Glutamatergic neuron (in vitro differentiated cells): ENCODE results near the gene SHH. TPM values are rescaled to one million over a fixed set of nuclear protein-coding genes. Genes with fewer than 3 reads are reported as not detected.

Experiments used
- DNase-seq: peaks from one replicate; pipeline ENCODE4 v3.0.0; 2022
- H3K27ac Mint-ChIP-seq: one replicate; pipeline ENCODE4 v1.8.0; 2020; ENCODE audit warnings: mild to moderate bottlenecking, mixed read lengths, inconsistent platforms; ENCODE audit not compliant: unreplicated experiment
- H3K27me3 Mint-ChIP-seq: one replicate; pipeline ENCODE4 v1.8.0; 2020; ENCODE audit warnings: mild to moderate bottlenecking, moderate library complexity, mixed read lengths, inconsistent platforms; ENCODE audit not compliant: unreplicated experiment
- H3K36me3 Mint-ChIP-seq: one replicate; pipeline ENCODE4 v1.8.0; 2020; ENCODE audit warnings: mild to moderate bottlenecking, mixed read lengths, inconsistent platforms; ENCODE audit not compliant: unreplicated experiment
- H3K4me1 Mint-ChIP-seq: one replicate; pipeline ENCODE4 v1.8.0; 2020; ENCODE audit warnings: mild to moderate bottlenecking, low read depth, mixed read lengths, inconsistent platforms; ENCODE audit not compliant: unreplicated experiment
- H3K4me3 Mint-ChIP-seq: one replicate; pipeline ENCODE4 v1.8.0; 2020; ENCODE audit warnings: mild to moderate bottlenecking, mixed read lengths, inconsistent platforms; ENCODE audit not compliant: unreplicated experiment
- H3K9me3 Mint-ChIP-seq: one replicate; pipeline ENCODE4 v1.8.0; 2020; ENCODE audit warnings: mild to moderate bottlenecking, moderate library complexity, mixed read lengths, inconsistent platforms; ENCODE audit not compliant: unreplicated experiment
- total RNA-seq: library from RNA; stranded (reverse); fragmentation: NEBNext Ultra II Directional; extraction: Animal tissue kit (Norgen Biotek cat#: 25700); gene quantifications from one replicate; pipeline ENCODE4 v1.2.1, GENCODE V29; 2021; ENCODE audit not compliant: unreplicated experiment
- TF ChIP-seq, protein P1 (sequence below): fragments of 200-600 bp; sonication (generic); IDR thresholded peaks from one replicate; pipeline ENCODE4 v1.5.0; 2021; ENCODE audit not compliant: partially characterized antibody, unreplicated experiment

The SHH gene
- total RNA-seq, 1 donor from 2014 or later: not detected

DNA sequence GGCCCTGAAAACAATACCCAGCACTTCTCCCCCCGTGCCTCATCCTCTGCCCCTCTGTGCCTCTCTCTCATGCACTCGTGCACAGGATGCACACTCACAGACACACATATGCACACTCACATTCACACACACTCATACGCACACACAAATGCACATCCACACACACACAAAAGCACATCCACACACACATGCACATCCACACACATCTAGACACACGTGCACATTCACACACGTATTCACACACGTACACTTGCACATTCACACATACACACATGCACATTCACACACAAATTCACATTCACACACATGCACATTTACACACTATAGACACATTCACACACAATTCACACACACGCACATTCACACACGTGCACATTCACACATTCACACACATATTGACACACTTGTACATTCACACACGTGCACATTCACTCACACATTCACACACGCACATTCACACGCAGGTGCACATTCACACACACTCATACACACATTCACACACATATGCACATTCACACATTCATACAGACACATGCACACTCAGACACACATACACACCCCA lies 19.2 kb downstream of the SHH start:
- no peaks in the 10 kb centered on the region for H3K4me1 Mint-ChIP-seq
- H3K4me3 Mint-ChIP-seq: no peak overlapping the region
- H3K27ac Mint-ChIP-seq: no peak overlapping the region
- TF ChIP-seq, protein P1, sequence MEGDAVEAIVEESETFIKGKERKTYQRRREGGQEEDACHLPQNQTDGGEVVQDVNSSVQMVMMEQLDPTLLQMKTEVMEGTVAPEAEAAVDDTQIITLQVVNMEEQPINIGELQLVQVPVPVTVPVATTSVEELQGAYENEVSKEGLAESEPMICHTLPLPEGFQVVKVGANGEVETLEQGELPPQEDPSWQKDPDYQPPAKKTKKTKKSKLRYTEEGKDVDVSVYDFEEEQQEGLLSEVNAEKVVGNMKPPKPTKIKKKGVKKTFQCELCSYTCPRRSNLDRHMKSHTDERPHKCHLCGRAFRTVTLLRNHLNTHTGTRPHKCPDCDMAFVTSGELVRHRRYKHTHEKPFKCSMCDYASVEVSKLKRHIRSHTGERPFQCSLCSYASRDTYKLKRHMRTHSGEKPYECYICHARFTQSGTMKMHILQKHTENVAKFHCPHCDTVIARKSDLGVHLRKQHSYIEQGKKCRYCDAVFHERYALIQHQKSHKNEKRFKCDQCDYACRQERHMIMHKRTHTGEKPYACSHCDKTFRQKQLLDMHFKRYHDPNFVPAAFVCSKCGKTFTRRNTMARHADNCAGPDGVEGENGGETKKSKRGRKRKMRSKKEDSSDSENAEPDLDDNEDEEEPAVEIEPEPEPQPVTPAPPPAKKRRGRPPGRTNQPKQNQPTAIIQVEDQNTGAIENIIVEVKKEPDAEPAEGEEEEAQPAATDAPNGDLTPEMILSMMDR: no peak
- peaks cover 7% of the 10 kb centered on the region for H3K27me3 Mint-ChIP-seq
- H3K9me3 Mint-ChIP-seq: peaks cover 2% of the 10 kb centered on the region
- no peak for DNase-seq
- H3K36me3 Mint-ChIP-seq: peaks cover 5% of the 10 kb centered on the region

DNA sequence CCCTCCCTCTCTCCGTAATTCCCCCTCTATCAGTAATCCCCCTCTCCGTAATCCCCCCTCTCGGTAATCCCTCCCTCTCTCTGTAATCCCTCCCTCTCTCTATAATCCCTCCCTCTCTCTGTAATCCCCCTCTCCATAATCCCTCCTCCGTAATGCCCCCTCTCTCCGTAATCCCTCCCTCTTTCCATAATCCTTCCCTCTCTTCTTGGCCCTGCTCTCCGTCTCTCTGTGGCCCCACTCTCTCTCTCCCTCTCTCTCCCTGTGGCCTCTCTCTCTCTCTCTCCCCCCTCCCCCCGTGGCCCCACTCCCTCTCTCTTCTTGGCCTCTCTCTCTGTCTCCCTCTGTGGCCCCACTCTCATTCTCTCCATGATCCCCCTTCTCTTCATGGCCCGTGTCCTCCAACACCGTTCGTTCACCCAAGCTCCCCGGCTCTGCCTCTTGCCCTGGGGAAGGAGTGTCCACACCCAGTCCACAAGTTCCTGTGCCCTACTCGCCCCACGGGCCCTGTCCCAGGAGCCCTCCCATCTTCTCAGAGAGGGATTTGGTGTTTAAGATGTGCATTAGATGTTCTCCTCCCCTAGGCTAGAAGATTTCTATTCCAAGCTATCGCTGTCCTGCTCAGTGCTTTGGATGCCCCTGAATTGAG lies 19.8 kb downstream of the SHH start:
- Mint-ChIP-seq H3K9me3 (peaks cover 2% of the 10 kb centered on the region), H3K4me3 (no peak overlapping the region), H3K36me3 (peaks cover 5% of the 10 kb centered on the region)

DNA sequence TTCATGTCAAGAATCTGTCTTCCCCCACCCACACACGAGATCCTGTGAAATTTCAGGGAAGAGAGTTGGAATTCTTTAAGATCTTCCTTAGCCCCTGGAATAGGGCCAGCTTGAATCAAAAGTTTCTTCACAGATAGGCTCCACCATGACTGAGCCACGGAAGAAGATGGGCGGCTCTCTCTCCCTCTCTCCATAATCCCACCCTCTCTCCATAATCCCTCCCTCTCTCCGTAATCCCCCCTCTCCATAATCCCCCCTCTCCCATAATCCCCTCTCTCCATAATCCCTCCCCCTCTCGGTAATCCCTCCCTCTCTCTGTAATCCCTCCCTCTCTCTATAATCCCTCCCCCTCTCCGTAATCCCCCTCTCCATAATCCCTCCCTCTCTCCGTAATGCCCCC lies 20.4 kb downstream of the SHH start:
- no peak for DNase-seq
- TF ChIP-seq, protein P1: no peak
- H3K36me3 Mint-ChIP-seq: peaks cover 5% of the 10 kb centered on the region
- peaks cover 12% of the 10 kb centered on the region for H3K27me3 Mint-ChIP-seq
- peaks cover 2% of the 10 kb centered on the region for H3K9me3 Mint-ChIP-seq
- H3K27ac Mint-ChIP-seq: no peak overlapping the region
- no peak overlapping the region for H3K4me3 Mint-ChIP-seq
- peaks cover 2% of the 10 kb centered on the region for H3K4me1 Mint-ChIP-seq

More for the DNA sequence above, 19.8 kb downstream of the SHH start:
- Mint-ChIP-seq H3K27me3 (peaks cover 12% of the 10 kb centered on the region), H3K4me1 (peaks cover 2% of the 10 kb centered on the region), H3K27ac (no peak overlapping the region)
- no peak for DNase-seq
- TF ChIP-seq, protein P1: no peak

DNA sequence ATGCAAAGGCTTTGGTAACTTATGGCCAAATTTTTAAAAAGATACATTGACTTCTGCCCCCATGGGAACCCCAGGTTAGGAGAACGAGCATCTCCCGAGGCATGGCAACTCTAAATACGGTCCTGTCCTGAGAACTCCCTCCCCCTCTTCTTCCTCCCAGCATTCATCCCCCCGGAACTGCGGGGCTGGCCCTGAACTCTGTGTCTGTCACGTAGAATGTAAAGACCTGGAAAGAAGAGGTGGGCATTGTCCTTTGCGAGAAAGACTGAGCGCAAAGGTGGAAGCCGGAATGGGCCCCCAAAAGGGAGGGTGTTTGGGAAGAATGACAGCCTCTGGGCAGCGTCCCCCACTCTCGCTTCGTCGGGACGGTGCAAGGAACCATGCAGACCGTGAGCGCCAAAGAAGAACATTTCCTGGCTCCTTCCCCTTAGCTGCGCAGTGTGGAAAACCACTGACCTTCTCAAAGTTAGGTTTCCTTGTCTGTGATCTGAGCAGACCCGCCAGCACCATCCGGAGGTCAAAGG lies 21.0 kb downstream of the SHH start:
- Mint-ChIP-seq H3K4me1 (peaks cover 2% of the 10 kb centered on the region), H3K4me3 (no peak overlapping the region), H3K9me3 (peaks cover 2% of the 10 kb centered on the region), H3K27ac (no peak overlapping the region), H3K36me3 (peaks cover 5% of the 10 kb centered on the region), H3K27me3 (peaks cover 12% of the 10 kb centered on the region)
- peak; percentile 16 for DNase-seq
- TF ChIP-seq, protein P1: no peak

DNA sequence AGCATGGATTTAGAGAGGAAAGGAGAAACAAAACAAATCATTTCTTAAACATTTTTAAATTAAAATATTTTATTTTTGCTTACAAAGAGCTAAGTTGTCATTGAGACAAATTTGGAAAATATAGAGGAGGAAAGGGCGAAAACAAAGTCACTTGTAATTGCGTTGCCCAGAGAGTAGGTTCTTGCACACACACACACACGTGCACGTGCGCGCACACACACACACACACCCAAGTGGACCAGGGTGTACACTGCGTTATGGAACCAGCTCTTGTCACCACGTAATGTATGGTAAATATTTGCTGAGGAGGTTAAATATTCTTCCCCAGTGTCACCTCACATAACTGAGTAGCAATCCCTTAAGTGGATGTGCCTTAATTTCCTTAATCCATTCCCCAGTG lies 21.6 kb downstream of the SHH start:
- peak; percentile 6 for DNase-seq
- Mint-ChIP-seq H3K4me1 (peaks cover 2% of the 10 kb centered on the region), H3K4me3 (no peak overlapping the region), H3K27me3 (peaks cover 10% of the 10 kb centered on the region), H3K36me3 (peaks cover 5% of the 10 kb centered on the region), H3K9me3 (peaks cover 2% of the 10 kb centered on the region), H3K27ac (no peak overlapping the region)
- TF ChIP-seq, protein P1: no peak
